Astrocyte (in vitro differentiated cells and primary cell): ENCODE data around the gene TPO. TPM values are rescaled to one million over a fixed set of nuclear protein-coding genes. Genes with fewer than 3 reads are reported as not detected.

Experiments used
- DNase-seq: peaks from one replicate; pipeline ENCODE4 v3.0.0-alpha.2; 2010; ENCODE audit warnings: low read depth
- FAIRE-seq: peaks from 2 replicates; lab custom pipeline; 2011; peaks lifted over from hg19 to GRCh38; lab: Jason Lieb, UNC
- H2AFZ ChIP-seq: 2 replicates; pipeline ENCODE4 v1.6.0; 2012; ENCODE audit warnings: low read depth, low read length, inconsistent platforms
- H3K27ac ChIP-seq: 2 replicates; pipeline ENCODE4 v1.5.1; 2011; ENCODE audit warnings: low read depth, low read length, inconsistent platforms
- H3K27me3 ChIP-seq: 2 replicates; pipeline ENCODE4 v1.6.0; 2011; ENCODE audit warnings: low read length, inconsistent platforms; ENCODE audit not compliant: insufficient read depth
- H3K36me3 ChIP-seq: 2 replicates; pipeline ENCODE4 v1.5.1; 2011; ENCODE audit warnings: low read length, inconsistent platforms; ENCODE audit not compliant: insufficient read depth
- H3K4me1 ChIP-seq: 2 replicates; pipeline ENCODE4 v1.5.1; 2011; ENCODE audit warnings: low read length, inconsistent platforms; ENCODE audit not compliant: insufficient read depth
- H3K4me2 ChIP-seq: 2 replicates; pipeline ENCODE4 v1.6.0; 2012; ENCODE audit warnings: low read length, inconsistent platforms
- H3K4me3 ChIP-seq: 2 replicates; pipeline ENCODE4 v1.5.1; 2011; ENCODE audit warnings: low read depth, mild to moderate bottlenecking, low read length, inconsistent platforms; ENCODE audit not compliant: insufficient read depth
- H3K79me2 ChIP-seq: 2 replicates; pipeline ENCODE4 v1.6.0; 2012; ENCODE audit warnings: mild to moderate bottlenecking, low read length, inconsistent platforms; ENCODE audit not compliant: insufficient read depth
- H3K9ac ChIP-seq: 2 replicates; pipeline ENCODE4 v1.6.0; 2012; ENCODE audit warnings: mild to moderate bottlenecking, low read length, inconsistent platforms
- H3K9me3 ChIP-seq: 2 replicates; pipeline ENCODE4 v1.5.1; 2012; ENCODE audit warnings: low read depth, mild to moderate bottlenecking, low read length, inconsistent platforms; ENCODE audit not compliant: insufficient read depth
- H4K20me1 ChIP-seq: 2 replicates; pipeline ENCODE4 v1.6.0; 2012; ENCODE audit warnings: low read length, inconsistent platforms; ENCODE audit not compliant: insufficient read depth
- H3K27ac Mint-ChIP-seq: one replicate; pipeline ENCODE4 v1.8.0; 2021; ENCODE audit warnings: mild to moderate bottlenecking, mixed read lengths; ENCODE audit not compliant: unreplicated experiment
- H3K27me3 Mint-ChIP-seq: one replicate; pipeline ENCODE4 v1.8.0; 2021; ENCODE audit warnings: low read depth, mixed read lengths; ENCODE audit not compliant: unreplicated experiment
- H3K36me3 Mint-ChIP-seq: one replicate; pipeline ENCODE4 v1.8.0; 2021; ENCODE audit warnings: low read depth, mixed read lengths; ENCODE audit not compliant: unreplicated experiment
- H3K4me1 Mint-ChIP-seq: one replicate; pipeline ENCODE4 v1.8.0; 2021; ENCODE audit warnings: low read depth, mixed read lengths; ENCODE audit not compliant: unreplicated experiment
- H3K4me3 Mint-ChIP-seq: one replicate; pipeline ENCODE4 v1.8.0; 2021; ENCODE audit warnings: mild to moderate bottlenecking, moderate library complexity, mixed read lengths; ENCODE audit not compliant: unreplicated experiment
- H3K9me3 Mint-ChIP-seq: one replicate; pipeline ENCODE4 v1.8.0; 2021; ENCODE audit warnings: mild to moderate bottlenecking, mixed read lengths; ENCODE audit not compliant: unreplicated experiment
- EZH2 ChIP-seq: IDR thresholded peaks from 2 replicates; pipeline ENCODE4 v1.6.1; 2012; ENCODE audit warnings: mild to moderate bottlenecking, low read length, inconsistent platforms; ENCODE audit not compliant: insufficient read depth
- total RNA-seq: library from RNA; stranded (reverse); gene quantifications from 2 replicates; pipeline ENCODE4 v1.2.1, GENCODE V29; 2021
- TF ChIP-seq, protein P1 (sequence below): IDR thresholded peaks from 2 replicates; pipeline ENCODE4 v1.5.1; 2011; ENCODE audit warnings: low read depth, mild to moderate bottlenecking, inconsistent platforms, low read length, moderate library complexity; ENCODE audit not compliant: insufficient read depth

TPO gene
- total RNA-seq, 1 donor from 2014 or later: not detected

DNA sequence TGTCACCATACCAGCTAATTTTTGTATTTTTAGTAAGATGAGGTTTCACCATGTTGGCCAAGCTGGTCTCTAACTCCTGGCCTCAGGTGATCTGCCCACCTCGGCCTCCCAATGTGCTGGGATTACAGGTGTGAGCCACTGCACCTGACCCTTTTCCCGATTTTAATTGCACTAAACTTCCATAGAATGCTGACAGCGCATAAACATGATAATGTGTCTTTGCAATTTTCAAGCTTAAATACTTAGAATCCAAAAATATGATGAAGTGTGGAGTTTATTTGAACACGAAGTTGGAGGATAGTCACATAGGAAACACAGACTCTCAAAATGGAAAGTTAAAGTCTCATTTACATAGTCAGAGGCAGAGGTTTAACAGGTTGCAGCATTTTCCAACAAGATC is 138.6 kb downstream of the TPO start:
- TF ChIP-seq, protein P1, sequence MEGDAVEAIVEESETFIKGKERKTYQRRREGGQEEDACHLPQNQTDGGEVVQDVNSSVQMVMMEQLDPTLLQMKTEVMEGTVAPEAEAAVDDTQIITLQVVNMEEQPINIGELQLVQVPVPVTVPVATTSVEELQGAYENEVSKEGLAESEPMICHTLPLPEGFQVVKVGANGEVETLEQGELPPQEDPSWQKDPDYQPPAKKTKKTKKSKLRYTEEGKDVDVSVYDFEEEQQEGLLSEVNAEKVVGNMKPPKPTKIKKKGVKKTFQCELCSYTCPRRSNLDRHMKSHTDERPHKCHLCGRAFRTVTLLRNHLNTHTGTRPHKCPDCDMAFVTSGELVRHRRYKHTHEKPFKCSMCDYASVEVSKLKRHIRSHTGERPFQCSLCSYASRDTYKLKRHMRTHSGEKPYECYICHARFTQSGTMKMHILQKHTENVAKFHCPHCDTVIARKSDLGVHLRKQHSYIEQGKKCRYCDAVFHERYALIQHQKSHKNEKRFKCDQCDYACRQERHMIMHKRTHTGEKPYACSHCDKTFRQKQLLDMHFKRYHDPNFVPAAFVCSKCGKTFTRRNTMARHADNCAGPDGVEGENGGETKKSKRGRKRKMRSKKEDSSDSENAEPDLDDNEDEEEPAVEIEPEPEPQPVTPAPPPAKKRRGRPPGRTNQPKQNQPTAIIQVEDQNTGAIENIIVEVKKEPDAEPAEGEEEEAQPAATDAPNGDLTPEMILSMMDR: no peak
- TF ChIP-seq EZH2: no peak

DNA sequence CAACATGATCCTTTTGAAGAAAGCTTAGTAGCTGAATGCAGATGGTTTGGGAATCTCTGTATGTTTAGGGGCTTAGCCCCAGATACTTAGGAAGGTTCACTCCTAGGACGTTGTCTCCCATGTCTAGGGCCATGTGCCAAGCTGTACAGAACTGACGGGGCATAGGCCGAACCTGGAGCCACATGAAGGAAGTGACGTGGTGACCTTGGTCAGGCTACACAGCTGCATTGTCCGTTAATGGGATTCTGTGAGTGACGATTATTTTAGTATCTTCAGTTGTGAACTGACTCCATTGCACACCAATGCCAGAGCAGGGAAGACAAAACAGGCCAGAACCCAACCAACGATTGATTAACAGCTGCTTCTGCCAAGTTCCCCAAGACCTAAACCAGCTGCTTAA is 139.3 kb downstream of the TPO start:
- peaks cover 16% of the 10 kb centered on the region for H3K4me1 Mint-ChIP-seq
- no peak overlapping the region for H3K4me3 Mint-ChIP-seq
- H3K27me3 Mint-ChIP-seq: peaks cover 2% of the 10 kb centered on the region
- DNase-seq (no peak), FAIRE-seq (no peak)
- no peaks in the 10 kb centered on the region for H3K27me3 ChIP-seq
- H3K9me3 Mint-ChIP-seq: no peaks in the 10 kb centered on the region
- H3K9me3 ChIP-seq: no peaks in the 10 kb centered on the region
- H3K36me3 ChIP-seq: no peaks in the 10 kb centered on the region
- no peaks in the 10 kb centered on the region for H3K79me2 ChIP-seq
- peaks cover 2% of the 10 kb centered on the region for H3K36me3 Mint-ChIP-seq
- H3K4me1 ChIP-seq: peaks cover 29% of the 10 kb centered on the region
- no peak overlapping the region for H3K27ac ChIP-seq
- H3K4me3 ChIP-seq: no peak overlapping the region
- H2AFZ ChIP-seq: no peak overlapping the region
- no peak overlapping the region for H3K4me2 ChIP-seq
- no peak overlapping the region for H3K27ac Mint-ChIP-seq
- TF ChIP-seq, protein P1: no peak
- no peak for TF ChIP-seq EZH2
- no peaks in the 10 kb centered on the region for H4K20me1 ChIP-seq
- no peak overlapping the region for H3K9ac ChIP-seq

More for the DNA sequence above, 138.6 kb downstream of the TPO start:
- no peak overlapping the region for H3K4me3 ChIP-seq
- H3K79me2 ChIP-seq: no peaks in the 10 kb centered on the region
- DNase-seq: no peak
- H3K27me3 ChIP-seq: no peaks in the 10 kb centered on the region
- no peaks in the 10 kb centered on the region for H3K9me3 ChIP-seq
- peaks cover 23% of the 10 kb centered on the region for H3K4me1 ChIP-seq
- Mint-ChIP-seq H3K4me1 (peaks cover 16% of the 10 kb centered on the region), H3K27ac (no peak overlapping the region), H3K27me3 (peaks cover 6% of the 10 kb centered on the region), H3K4me3 (no peak overlapping the region), H3K9me3 (no peaks in the 10 kb centered on the region), H3K36me3 (peaks cover 2% of the 10 kb centered on the region)
- no peaks in the 10 kb centered on the region for H4K20me1 ChIP-seq
- H3K27ac ChIP-seq: no peak overlapping the region
- H3K4me2 ChIP-seq: no peak overlapping the region
- no peak overlapping the region for H3K9ac ChIP-seq
- FAIRE-seq: no peak
- no peaks in the 10 kb centered on the region for H3K36me3 ChIP-seq
- no peak overlapping the region for H2AFZ ChIP-seq

DNA sequence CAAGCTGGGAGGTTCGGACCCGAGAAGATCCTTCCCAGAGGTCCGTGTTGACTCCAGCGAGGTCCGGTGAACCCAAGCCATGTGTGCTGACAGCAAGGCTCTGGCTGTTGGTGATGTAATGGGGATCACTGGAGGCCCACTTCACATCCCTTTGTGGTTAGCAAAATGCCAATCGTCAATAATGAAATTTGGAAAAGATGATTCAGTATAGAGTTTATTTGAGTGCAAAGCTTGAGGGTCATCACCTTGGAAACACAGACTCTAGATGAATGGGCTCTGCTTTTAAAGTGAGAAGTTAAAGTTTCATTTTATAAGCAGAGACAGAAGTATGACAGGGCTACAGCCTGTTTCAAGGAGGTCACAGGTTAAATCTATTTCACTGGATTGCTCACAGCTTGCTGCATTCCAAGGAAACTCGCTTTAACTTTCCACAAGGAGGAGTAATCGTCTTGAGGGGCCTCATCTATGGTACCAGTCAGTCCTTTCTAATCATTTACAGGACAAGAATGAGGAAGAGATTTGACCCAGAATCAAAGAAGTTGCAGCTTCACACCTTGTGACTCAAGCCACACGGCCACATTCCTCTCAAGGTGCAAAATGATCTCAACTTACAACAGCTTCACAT is 140.5 kb downstream of the TPO start:
- H2AFZ ChIP-seq: no peak overlapping the region
- Mint-ChIP-seq H3K9me3 (no peaks in the 10 kb centered on the region), H3K4me3 (no peak overlapping the region), H3K4me1 (peaks cover 16% of the 10 kb centered on the region), H3K36me3 (peaks cover 2% of the 10 kb centered on the region), H3K27me3 (peaks cover 6% of the 10 kb centered on the region), H3K27ac (peak overlapping the region; percentile 82)
- no peaks in the 10 kb centered on the region for H3K79me2 ChIP-seq
- FAIRE-seq: peak; percentile 81
- H3K36me3 ChIP-seq: no peaks in the 10 kb centered on the region
- H3K27ac ChIP-seq: peak overlapping the region; percentile 51
- peak; percentile 80 for DNase-seq
- peak overlapping the region; percentile 35 for H3K9ac ChIP-seq
- peaks cover 29% of the 10 kb centered on the region for H3K4me1 ChIP-seq
- TF ChIP-seq, protein P1: peak; percentile 51
- TF ChIP-seq EZH2: no peak
- no peaks in the 10 kb centered on the region for H3K9me3 ChIP-seq
- no peaks in the 10 kb centered on the region for H4K20me1 ChIP-seq
- H3K4me3 ChIP-seq: no peak overlapping the region
- H3K27me3 ChIP-seq: peaks cover under 1% of the 10 kb centered on the region
- H3K4me2 ChIP-seq: peak overlapping the region; percentile 42
